Breast epithelium (tissue), 4 donors: ENCODE results near the gene FBXO11. TPM values are rescaled to one million over a fixed set of nuclear protein-coding genes. Genes with fewer than 3 reads are reported as not detected.

Source experiments
- DNase-seq, 2 donors: peaks; one replicate each; pipeline ENCODE4 v3.0.0-alpha.2; 2019; ENCODE audit warnings: low spot score in 2 of 2
- H3K27ac ChIP-seq, 2 donors: fragments of 200-600 bp; sonication (generic) in 1 of 2; one replicate each; pipeline ENCODE4 v1.5.1; 2016 to 2019; ENCODE audit warnings: mild to moderate bottlenecking in 1 of 2
- H3K27me3 ChIP-seq, 2 donors: fragments of 200-600 bp; sonication (generic) in 1 of 2; one replicate each; pipeline versions ENCODE4 v1.5.1 to v1.6.0; 2017 to 2019; ENCODE audit warnings: control low read depth in 1 of 2, mild to moderate bottlenecking in 1 of 2
- H3K36me3 ChIP-seq: fragments of 200-600 bp; one replicate; pipeline ENCODE4 v1.5.1; 2019
- H3K4me1 ChIP-seq, 2 donors: fragments of 200-600 bp; sonication (generic); one replicate each; pipeline ENCODE4 v1.5.1; 2016 to 2019; ENCODE audit warnings: control low read depth in 1 of 2
- H3K4me3 ChIP-seq, 3 donors: fragments of 200-600 bp; sonication (generic); 1 replicate in 2 of 3; 2 replicates in 1 of 3; pipeline ENCODE4 v1.5.1; 2016 to 2019; ENCODE audit warnings: mild to moderate bottlenecking in 3 of 3, moderate library complexity in 2 of 3
- H3K9me3 ChIP-seq, 2 donors: fragments of 200-600 bp; sonication (generic) in 1 of 2; one replicate each; pipeline ENCODE4 v1.5.1; 2016 to 2019; ENCODE audit warnings: control low read depth in 1 of 2
- CTCF ChIP-seq, 3 donors: fragments of 450-650 bp; IDR thresholded peaks; one replicate each; pipeline ENCODE4 v1.5.1; 2016 to 2017; ENCODE audit warnings: antibody characterized with exemption in 3 of 3, mild to moderate bottlenecking in 3 of 3, moderate library complexity in 3 of 3
- POLR2A ChIP-seq: fragments of 450-650 bp; IDR thresholded peaks from one replicate; pipeline ENCODE4 v1.6.1; 2016; ENCODE audit warnings: antibody characterized with exemption, mild to moderate bottlenecking, moderate library complexity
- POLR2AphosphoS5 ChIP-seq, 3 donors: sonication (generic); formaldehyde crosslinking; IDR thresholded peaks; one replicate each; pipeline ENCODE4 v1.6.1; 2017; ENCODE audit warnings: antibody characterized with exemption in 3 of 3
- intact Hi-C: fragments of 100-400 bp; cut with DNase I; formaldehyde crosslinking; loops from one replicate; pipeline ENCODE4 v1.15.1; 2023; ENCODE audit warnings: low total_unique reads
- total RNA-seq, 3 donors: library from RNA; depleted of rRNA; stranded (reverse); fragments of >200 nt; gene quantifications; one replicate each; pipeline ENCODE4 v1.1.0, GENCODE V29; 2016

FBXO11 gene
- total RNA-seq, 3 donors from 2014 or later, result 59.3 to 71.7 (median 63.8) TPM

GRCh38 chr2:47777277-47777937, 128.9 kb downstream of the FBXO11 start:
- Histone ChIP-seq H3K36me3 (no peaks in the 10 kb centered on the region), H3K27me3 (no peaks in the 10 kb centered on the region), H3K4me1 (no peaks in the 10 kb centered on the region), H3K27ac (no peak overlapping the region), H3K4me3 (no peak overlapping the region), H3K9me3 (no peaks in the 10 kb centered on the region)
- TF ChIP-seq CTCF (IDR thresholded peaks at IDR 0.05) (no peak), POLR2A (no peak), POLR2AphosphoS5 (IDR thresholded peaks at IDR 0.05) (no peak)
- no peak for DNase-seq
- intact Hi-C loops, result no loop called here

GRCh38 chr2:47774567-47774966, 131.7 kb downstream of the FBXO11 start:
- intact Hi-C loops, result no loop called here
- H3K9me3 ChIP-seq, result no peaks in the 10 kb centered on the region
- H3K27me3 ChIP-seq, result no peaks in the 10 kb centered on the region
- TF ChIP-seq CTCF (IDR thresholded peaks at IDR 0.05) (no peak), POLR2AphosphoS5 (IDR thresholded peaks at IDR 0.05) (no peak), POLR2A (no peak)
- DNase-seq, result no peak
- no peaks in the 10 kb centered on the region for H3K36me3 ChIP-seq
- no peaks in the 10 kb centered on the region for H3K4me1 ChIP-seq
- no peak overlapping the region for H3K27ac ChIP-seq
- H3K4me3 ChIP-seq, result no peak overlapping the region

GRCh38 chr2:47772343-47772742, 134.0 kb downstream of the FBXO11 start:
- H3K4me3 ChIP-seq, result no peak overlapping the region
- H3K27ac ChIP-seq, result no peak overlapping the region
- TF ChIP-seq POLR2A (no peak), CTCF (IDR thresholded peaks at IDR 0.05) (no peak), POLR2AphosphoS5 (IDR thresholded peaks at IDR 0.05) (no peak)
- intact Hi-C loops, result no loop called here
- H3K9me3 ChIP-seq, result no peaks in the 10 kb centered on the region
- no peaks in the 10 kb centered on the region for H3K27me3 ChIP-seq
- DNase-seq, result no peak
- no peaks in the 10 kb centered on the region for H3K36me3 ChIP-seq
- no peaks in the 10 kb centered on the region for H3K4me1 ChIP-seq

- DNase-seq, result no peak
- no peaks in the 10 kb centered on the region for H3K36me3 ChIP-seq
- H3K9me3 ChIP-seq, result no peaks in the 10 kb centered on the region
- intact Hi-C loops, result no loop called here
- no peaks in the 10 kb centered on the region for H3K27me3 ChIP-seq
- H3K4me3 ChIP-seq, result no peak overlapping the region
- TF ChIP-seq POLR2A (no peak), POLR2AphosphoS5 (IDR thresholded peaks at IDR 0.05) (no peak), CTCF (IDR thresholded peaks at IDR 0.05) (no peak)
- H3K27ac ChIP-seq, result no peak overlapping the region
- H3K4me1 ChIP-seq, result no peaks in the 10 kb centered on the region
Observed at GRCh38 chr2:47771211-47771610, 135.1 kb downstream of the FBXO11 start.

GRCh38 chr2:47769318-47769717, 137.0 kb downstream of the FBXO11 start:
- no peak overlapping the region for H3K4me3 ChIP-seq
- no peaks in the 10 kb centered on the region for H3K9me3 ChIP-seq
- no peak overlapping the region for H3K27ac ChIP-seq
- H3K4me1 ChIP-seq, result no peaks in the 10 kb centered on the region
- TF ChIP-seq CTCF (IDR thresholded peaks at IDR 0.05) (no peak), POLR2AphosphoS5 (IDR thresholded peaks at IDR 0.05) (no peak), POLR2A (no peak)
- H3K27me3 ChIP-seq, result no peaks in the 10 kb centered on the region
- no peak for DNase-seq
- intact Hi-C loops, result loop anchor here (5.0 kb wide), 1 partner anchor 432 kb away; no protein-coding TSS in a partner anchor
- H3K36me3 ChIP-seq, result no peaks in the 10 kb centered on the region
